G401.6 (cell line): ENCODE results near the gene ASCL5.

ENCODE experiments used
- FAIRE-seq: peaks from 2 replicates; lab custom pipeline; 2012; peaks lifted over from hg19 to GRCh38; lab: Jason Lieb, UNC

Gene ASCL5

GRCh38 chr1:201153474-201154388, 26.7 kb upstream of the ASCL5 start:
- no peak for FAIRE-seq

GRCh38 chr1:201149400-201149799, 22.4 kb upstream of the ASCL5 start:
- no peak for FAIRE-seq

GRCh38 chr1:201147396-201148015, 20.5 kb upstream of the ASCL5 start:
- FAIRE-seq: no peak

GRCh38 chr1:201146626-201147390, 19.8 kb upstream of the ASCL5 start:
- no peak for FAIRE-seq

- no peak for FAIRE-seq
Observed at GRCh38 chr1:201145816-201146215, 18.8 kb upstream of the ASCL5 start.

- FAIRE-seq: no peak
Observed at GRCh38 chr1:201145132-201145531, 18.1 kb upstream of the ASCL5 start.

- no peak for FAIRE-seq
Observed at GRCh38 chr1:201144701-201145100, 17.7 kb upstream of the ASCL5 start.

GRCh38 chr1:201143726-201144635, 17.0 kb upstream of the ASCL5 start:
- FAIRE-seq: no peak

- no peak for FAIRE-seq
Observed at GRCh38 chr1:201142849-201143725, 16.1 kb upstream of the ASCL5 start.

- FAIRE-seq: no peak
Observed at GRCh38 chr1:201142011-201142848, 15.2 kb upstream of the ASCL5 start.

GRCh38 chr1:201141418-201141817, 14.4 kb upstream of the ASCL5 start:
- FAIRE-seq: no peak

GRCh38 chr1:201140941-201141260, 13.9 kb upstream of the ASCL5 start:
- FAIRE-seq: no peak

- FAIRE-seq: no peak
Observed at GRCh38 chr1:201140235-201140940, 13.4 kb upstream of the ASCL5 start.

GRCh38 chr1:201139756-201140155, 12.8 kb upstream of the ASCL5 start:
- FAIRE-seq: no peak

GRCh38 chr1:201139306-201139705, 12.3 kb upstream of the ASCL5 start:
- no peak for FAIRE-seq

GRCh38 chr1:201138311-201138840, 11.4 kb upstream of the ASCL5 start:
- FAIRE-seq: no peak

GRCh38 chr1:201137579-201138310, 10.8 kb upstream of the ASCL5 start:
- no peak for FAIRE-seq

GRCh38 chr1:201137024-201137392, 10.0 kb upstream of the ASCL5 start:
- no peak for FAIRE-seq
